Panc1 (cell line): ENCODE results near the gene SLC6A13. TPM values are rescaled to one million over a fixed set of nuclear protein-coding genes. Genes with fewer than 3 reads are reported as not detected.

Experiments
- ATAC-seq: fragments of 200-7000 bp; cut with Tn5 transposase; 2 replicates; pipeline ENCODE4 v1.9.1; 2020; ENCODE audit warnings: mild to moderate bottlenecking, moderate library complexity
- BruUV-seq: library from RNA; stranded (reverse); fragments of 400-500 nt; replicated peaks from 2 replicates; lab custom pipeline; 2021; lab: Mats Ljungman, UMichigan
- CTCF ChIA-PET: fragments of 300-600 bp; sonication (Branson Sonifier 250); formaldehyde crosslinking; loops from one replicate; lab custom pipeline; 2022; ENCODE audit warnings: antibody characterized with exemption; lab: Charles Lee
- POLR2A ChIA-PET: fragments of 300-600 bp; sonication (Branson Sonifier 250); formaldehyde crosslinking; loops from one replicate; lab custom pipeline; 2022; ENCODE audit warnings: antibody characterized with exemption; lab: Charles Lee
- DNase-seq: peaks from one replicate; pipeline ENCODE4 v3.0.0-alpha.2; 2010; ENCODE audit warnings: low read depth, low spot score
- H3K27ac ChIP-seq: 2 replicates; pipeline ENCODE4 v1.5.1; 2011; ENCODE audit warnings: mild to moderate bottlenecking, low read length, inconsistent platforms
- H3K27me3 ChIP-seq: fragments of 200-500 bp; sonication (Bioruptor generic); 2 replicates; pipeline ENCODE4 v1.6.0; 2014; ENCODE audit warnings: low read length, inconsistent platforms; ENCODE audit not compliant: control insufficient read depth, insufficient read depth
- H3K36me3 ChIP-seq: fragments of 200-500 bp; sonication (Bioruptor generic); 2 replicates; pipeline ENCODE4 v1.5.1; 2014; ENCODE audit warnings: inconsistent platforms, mild to moderate bottlenecking, low read length, moderate library complexity; ENCODE audit not compliant: control insufficient read depth, insufficient read depth
- H3K4me1 ChIP-seq: 2 replicates; pipeline ENCODE4 v1.5.1; 2011; ENCODE audit warnings: inconsistent platforms, mild to moderate bottlenecking, low read length, moderate library complexity; ENCODE audit not compliant: control insufficient read depth, insufficient read depth
- H3K4me3 ChIP-seq, 2 experiments: 2 replicates each; pipeline ENCODE4 v1.5.1; 2011 to 2012; ENCODE audit warnings: low read depth in 2 of 2, low read length in 2 of 2, mild to moderate bottlenecking in 2 of 2, inconsistent platforms in 1 of 2, moderate library complexity in 1 of 2
- H3K9me3 ChIP-seq: fragments of 200-500 bp; sonication (Bioruptor generic); 2 replicates; pipeline ENCODE4 v1.5.1; 2014; ENCODE audit warnings: low read depth, mild to moderate bottlenecking, inconsistent platforms, low read length, moderate library complexity; ENCODE audit not compliant: control insufficient read depth, insufficient read depth
- POLR2AphosphoS5 ChIP-seq: IDR thresholded peaks from 2 replicates; pipeline ENCODE4 v1.6.1; 2012; ENCODE audit warnings: mild to moderate bottlenecking, low read depth, low read length, moderate library complexity
- SIN3A ChIP-seq: IDR thresholded peaks from 2 replicates; pipeline ENCODE4 v1.6.1; 2012; ENCODE audit warnings: low read depth, mild to moderate bottlenecking, low read length, moderate library complexity, borderline replicate concordance; ENCODE audit not compliant: insufficient read depth
- TCF7L2 ChIP-seq: IDR thresholded peaks from 2 replicates; pipeline ENCODE4 v1.6.1; 2011; ENCODE audit warnings: mild to moderate bottlenecking, low read depth, low read length, inconsistent platforms
- in situ Hi-C: cut with HindIII; loops from 2 replicates; pipeline ENCODE4 v1.10.0; 2016; ENCODE audit warnings: low sequenced_read_pairs, low pct_unique_long_range_greater_than_20kb
- intact Hi-C: fragments of 100-400 bp; cut with micrococcal nuclease; formaldehyde crosslinking; loops from one replicate; pipeline ENCODE4 v1.10.0; 2022; ENCODE audit not compliant: unreplicated experiment
- total RNA-seq: library from RNA; stranded (reverse); gene quantifications from one replicate; pipeline ENCODE4 v1.2.1, GENCODE V29; 2021; ENCODE audit not compliant: unreplicated experiment
- TF ChIP-seq, protein P1 (sequence below): fragments of 450-650 bp; IDR thresholded peaks from 2 replicates; pipeline ENCODE4 v1.5.1; 2017; ENCODE audit warnings: mild to moderate bottlenecking
- TF ChIP-seq, protein P2 (sequence below), 2 experiments: IDR thresholded peaks; 2 replicates each; pipeline ENCODE4 v1.6.1; 2011 to 2012; ENCODE audit warnings: low read depth in 2 of 2, control low read depth in 1 of 2, low read length in 1 of 2, mild to moderate bottlenecking in 1 of 2, moderate library complexity in 1 of 2; ENCODE audit not compliant: insufficient read depth in 1 of 2

SLC6A13 gene
- total RNA-seq, 1 experiment from 2014 or later = 0.57 TPM

DNA sequence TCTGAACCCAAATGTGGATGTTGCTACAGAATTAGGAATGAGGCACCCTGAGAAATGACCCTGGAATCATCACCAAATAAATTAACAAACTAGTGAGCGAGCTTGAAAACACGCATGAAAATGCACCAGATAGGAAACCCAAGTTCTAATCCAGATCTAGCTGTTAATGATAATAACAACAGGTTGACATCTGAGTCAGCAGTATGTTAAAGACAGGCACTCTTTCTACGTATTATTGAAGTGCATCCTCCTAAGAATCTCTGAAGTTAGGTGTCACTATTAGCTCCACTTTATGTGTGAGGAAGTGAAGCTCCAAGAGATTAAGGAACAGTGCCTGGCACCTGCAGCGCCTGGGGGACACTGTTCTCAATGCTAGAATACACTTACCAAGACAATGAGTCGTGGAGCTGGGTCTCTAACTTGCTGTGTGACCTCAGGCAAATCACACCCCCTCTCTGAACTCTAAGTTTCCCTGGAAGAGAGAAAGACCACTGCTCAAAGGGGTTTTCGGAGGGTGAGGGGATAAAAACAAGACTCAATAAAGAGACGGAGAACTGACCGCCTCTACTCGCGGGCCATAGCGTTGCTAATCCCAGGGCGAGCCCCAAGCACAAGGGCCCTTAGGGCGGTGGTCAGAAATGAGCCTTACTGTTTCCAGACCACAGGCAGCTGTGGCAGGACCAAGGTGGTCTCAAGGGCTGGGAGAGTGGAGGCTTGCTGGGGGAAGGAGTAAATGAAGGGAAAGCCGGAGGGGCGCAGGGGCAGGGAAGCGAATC, 50.8 kb downstream of the SLC6A13 start:
- TF ChIP-seq, protein P1, sequence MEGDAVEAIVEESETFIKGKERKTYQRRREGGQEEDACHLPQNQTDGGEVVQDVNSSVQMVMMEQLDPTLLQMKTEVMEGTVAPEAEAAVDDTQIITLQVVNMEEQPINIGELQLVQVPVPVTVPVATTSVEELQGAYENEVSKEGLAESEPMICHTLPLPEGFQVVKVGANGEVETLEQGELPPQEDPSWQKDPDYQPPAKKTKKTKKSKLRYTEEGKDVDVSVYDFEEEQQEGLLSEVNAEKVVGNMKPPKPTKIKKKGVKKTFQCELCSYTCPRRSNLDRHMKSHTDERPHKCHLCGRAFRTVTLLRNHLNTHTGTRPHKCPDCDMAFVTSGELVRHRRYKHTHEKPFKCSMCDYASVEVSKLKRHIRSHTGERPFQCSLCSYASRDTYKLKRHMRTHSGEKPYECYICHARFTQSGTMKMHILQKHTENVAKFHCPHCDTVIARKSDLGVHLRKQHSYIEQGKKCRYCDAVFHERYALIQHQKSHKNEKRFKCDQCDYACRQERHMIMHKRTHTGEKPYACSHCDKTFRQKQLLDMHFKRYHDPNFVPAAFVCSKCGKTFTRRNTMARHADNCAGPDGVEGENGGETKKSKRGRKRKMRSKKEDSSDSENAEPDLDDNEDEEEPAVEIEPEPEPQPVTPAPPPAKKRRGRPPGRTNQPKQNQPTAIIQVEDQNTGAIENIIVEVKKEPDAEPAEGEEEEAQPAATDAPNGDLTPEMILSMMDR = no peak
- TF ChIP-seq SIN3A = no peak
- TF ChIP-seq POLR2AphosphoS5 = no peak
- TF ChIP-seq, protein P2, sequence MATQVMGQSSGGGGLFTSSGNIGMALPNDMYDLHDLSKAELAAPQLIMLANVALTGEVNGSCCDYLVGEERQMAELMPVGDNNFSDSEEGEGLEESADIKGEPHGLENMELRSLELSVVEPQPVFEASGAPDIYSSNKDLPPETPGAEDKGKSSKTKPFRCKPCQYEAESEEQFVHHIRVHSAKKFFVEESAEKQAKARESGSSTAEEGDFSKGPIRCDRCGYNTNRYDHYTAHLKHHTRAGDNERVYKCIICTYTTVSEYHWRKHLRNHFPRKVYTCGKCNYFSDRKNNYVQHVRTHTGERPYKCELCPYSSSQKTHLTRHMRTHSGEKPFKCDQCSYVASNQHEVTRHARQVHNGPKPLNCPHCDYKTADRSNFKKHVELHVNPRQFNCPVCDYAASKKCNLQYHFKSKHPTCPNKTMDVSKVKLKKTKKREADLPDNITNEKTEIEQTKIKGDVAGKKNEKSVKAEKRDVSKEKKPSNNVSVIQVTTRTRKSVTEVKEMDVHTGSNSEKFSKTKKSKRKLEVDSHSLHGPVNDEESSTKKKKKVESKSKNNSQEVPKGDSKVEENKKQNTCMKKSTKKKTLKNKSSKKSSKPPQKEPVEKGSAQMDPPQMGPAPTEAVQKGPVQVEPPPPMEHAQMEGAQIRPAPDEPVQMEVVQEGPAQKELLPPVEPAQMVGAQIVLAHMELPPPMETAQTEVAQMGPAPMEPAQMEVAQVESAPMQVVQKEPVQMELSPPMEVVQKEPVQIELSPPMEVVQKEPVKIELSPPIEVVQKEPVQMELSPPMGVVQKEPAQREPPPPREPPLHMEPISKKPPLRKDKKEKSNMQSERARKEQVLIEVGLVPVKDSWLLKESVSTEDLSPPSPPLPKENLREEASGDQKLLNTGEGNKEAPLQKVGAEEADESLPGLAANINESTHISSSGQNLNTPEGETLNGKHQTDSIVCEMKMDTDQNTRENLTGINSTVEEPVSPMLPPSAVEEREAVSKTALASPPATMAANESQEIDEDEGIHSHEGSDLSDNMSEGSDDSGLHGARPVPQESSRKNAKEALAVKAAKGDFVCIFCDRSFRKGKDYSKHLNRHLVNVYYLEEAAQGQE (IDR thresholded peaks at IDR 0.05; ENCODE audit: insufficient read depth in 1 of 2, low read depth in 2 of 2, low read length in 1 of 2) = no peak
- TF ChIP-seq TCF7L2 = no peak
- intact Hi-C loops = no loop called here
- no peaks in the 10 kb centered on the region for H3K36me3 ChIP-seq
- CTCF ChIA-PET = interaction anchor here (1.4 kb wide), 1 partner anchor 8 kb away, joined by 5 read pairs; no protein-coding TSS in a partner anchor
- H3K4me3 ChIP-seq = no peak overlapping the region
- ATAC-seq = no peak
- no peak overlapping the region for H3K27ac ChIP-seq
- H3K9me3 ChIP-seq = no peaks in the 10 kb centered on the region
- DNase-seq = no peak
- in situ Hi-C loops = no loop called here
- H3K27me3 ChIP-seq = no peaks in the 10 kb centered on the region
- peaks cover 7% of the 10 kb centered on the region for H3K4me1 ChIP-seq
- POLR2A ChIA-PET = no interaction called here
- no TSS peak for BruUV-seq

DNA sequence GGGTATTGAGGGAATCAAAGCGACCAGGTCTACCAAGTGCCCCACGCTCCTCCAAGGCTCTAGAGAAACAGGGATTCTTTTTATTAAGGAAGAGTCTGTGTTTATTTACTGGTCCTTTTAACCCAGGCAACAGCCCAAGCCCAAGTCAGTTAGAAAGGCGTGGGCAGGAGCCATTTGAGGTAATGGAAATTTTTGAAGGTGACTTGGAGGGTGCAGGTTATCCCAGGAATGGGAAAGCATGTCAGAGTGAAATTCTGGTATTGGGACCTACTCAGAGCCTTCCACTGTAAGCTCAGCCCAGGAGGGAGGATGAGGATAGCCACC, 51.5 kb downstream of the SLC6A13 start:
- no peak for DNase-seq
- ATAC-seq = no peak
- Histone ChIP-seq H3K36me3 (no peaks in the 10 kb centered on the region), H3K27ac (no peak overlapping the region), H3K4me1 (peaks cover 7% of the 10 kb centered on the region), H3K27me3 (no peaks in the 10 kb centered on the region), H3K9me3 (no peaks in the 10 kb centered on the region), H3K4me3 (no peak overlapping the region)
- CTCF ChIA-PET = interaction anchor here (1.4 kb wide), 1 partner anchor 9 kb away, joined by 5 read pairs; no protein-coding TSS in a partner anchor
- in situ Hi-C loops = no loop called here
- POLR2A ChIA-PET = no interaction called here
- TF ChIP-seq POLR2AphosphoS5 (no peak), TCF7L2 (no peak), SIN3A (no peak)
- TF ChIP-seq, protein P2 (IDR thresholded peaks at IDR 0.05; ENCODE audit: insufficient read depth in 1 of 2, low read depth in 2 of 2, low read length in 1 of 2) = no peak
- TF ChIP-seq, protein P1 = no peak
- no TSS peak for BruUV-seq
- intact Hi-C loops = no loop called here
